HPDE6-E6E7 (cell line): ENCODE results near the gene PSMB11.

ENCODE experiments used
- DNase-seq: peaks from one replicate; pipeline ENCODE4 v3.0.0; 2011; ENCODE audit warnings: missing footprints; ENCODE audit errors: extremely low spot score

Gene PSMB11

GRCh38 chr14:23085458-23085857 lies 43.4 kb downstream of the PSMB11 start:
- no peak for DNase-seq

GRCh38 chr14:23086565-23086964 lies 44.6 kb downstream of the PSMB11 start:
- DNase-seq: no peak

- no peak for DNase-seq
Measured at GRCh38 chr14:23089498-23090253, 47.7 kb downstream of the PSMB11 start.

GRCh38 chr14:23090254-23090636 lies 48.2 kb downstream of the PSMB11 start:
- no peak for DNase-seq

- no peak for DNase-seq
Measured at GRCh38 chr14:23091294-23092225, 49.5 kb downstream of the PSMB11 start.

- DNase-seq: no peak
Measured at GRCh38 chr14:23093104-23093503, 51.1 kb downstream of the PSMB11 start.

- DNase-seq: no peak
Measured at GRCh38 chr14:23093526-23093925, 51.5 kb downstream of the PSMB11 start.
